A673 (cell line): ENCODE results near the gene FXR2. TPM values are rescaled to one million over a fixed set of nuclear protein-coding genes. Genes with fewer than 3 reads are reported as not detected.

Experiments
- BruUV-seq: library from RNA; stranded (reverse); fragments of 400-500 nt; replicated peaks from 2 replicates; lab custom pipeline; 2021; lab: Mats Ljungman, UMichigan
- CTCF ChIA-PET: fragments of 300-600 bp; sonication (Branson Sonifier 250); formaldehyde crosslinking; loops from one replicate; lab custom pipeline; 2022; ENCODE audit warnings: antibody characterized with exemption; lab: Charles Lee
- POLR2A ChIA-PET: fragments of 300-600 bp; sonication (Branson Sonifier 250); formaldehyde crosslinking; loops from one replicate; lab custom pipeline; 2022; ENCODE audit warnings: antibody characterized with exemption; ENCODE audit not compliant: low non-redundant PET; lab: Charles Lee
- DNase-seq: peaks from one replicate; pipeline ENCODE4 v3.0.0-alpha.2; 2015; ENCODE audit warnings: low spot score
- H3K27ac ChIP-seq: fragments of 200-600 bp; sonication (generic); 2 replicates; pipeline ENCODE4 v1.5.1; 2016; ENCODE audit warnings: mixed run types, low read depth, mild to moderate bottlenecking, mixed read lengths, antibody characterized with exemption, low read length; ENCODE audit not compliant: poor library complexity, severe bottlenecking
- H3K27me3 ChIP-seq: fragments of 200-600 bp; sonication (generic); replicated peaks from 2 replicates; pipeline ENCODE4 v1.6.1; 2017; ENCODE audit warnings: mixed run types, low read depth, mild to moderate bottlenecking, mixed read lengths, antibody characterized with exemption, low read length; ENCODE audit not compliant: insufficient read depth, poor library complexity
- H3K36me3 ChIP-seq: fragments of 200-600 bp; sonication (generic); 2 replicates; pipeline ENCODE4 v1.6.1; 2016; ENCODE audit warnings: mixed run types, mild to moderate bottlenecking, mixed read lengths, antibody characterized with exemption, low read length; ENCODE audit not compliant: insufficient read depth, poor library complexity, severe bottlenecking
- H3K4me1 ChIP-seq: fragments of 200-600 bp; sonication (generic); 2 replicates; pipeline ENCODE4 v1.6.1; 2017; ENCODE audit warnings: mixed run types, mild to moderate bottlenecking, mixed read lengths, antibody characterized with exemption, low read length; ENCODE audit not compliant: insufficient read depth, poor library complexity, severe bottlenecking
- H3K4me3 ChIP-seq: fragments of 200-600 bp; sonication (generic); 2 replicates; pipeline ENCODE4 v1.5.1; 2016; ENCODE audit warnings: low read depth, mixed run types, mild to moderate bottlenecking, mixed read lengths, low read length; ENCODE audit not compliant: poor library complexity, severe bottlenecking
- H3K9me3 ChIP-seq: fragments of 200-600 bp; sonication (generic); 2 replicates; pipeline ENCODE4 v1.6.1; 2016; ENCODE audit warnings: mixed run types, low read depth, mild to moderate bottlenecking, mixed read lengths, antibody characterized with exemption, low read length; ENCODE audit not compliant: poor library complexity, severe bottlenecking
- CTCF ChIP-seq: fragments of 300-800, 200-600 bp; sonication (generic); conservative IDR thresholded peaks from 2 replicates; pipeline ENCODE4 v1.5.1; 2017; ENCODE audit warnings: low read depth, mild to moderate bottlenecking, antibody characterized with exemption, low read length, moderate library complexity, mixed read lengths
- EZH2 ChIP-seq: fragments of 200-600 bp; sonication (generic); IDR thresholded peaks from 2 replicates; pipeline ENCODE4 v1.6.1; 2017; ENCODE audit warnings: borderline replicate concordance, low read depth, mild to moderate bottlenecking, mixed read lengths, antibody characterized with exemption, low read length; ENCODE audit not compliant: poor library complexity, severe bottlenecking
- intact Hi-C: fragments of 100-400 bp; cut with micrococcal nuclease; formaldehyde crosslinking; loops from one replicate; pipeline ENCODE4 v1.10.0; 2022; ENCODE audit not compliant: unreplicated experiment
- total RNA-seq: library from RNA; stranded (reverse); gene quantifications from 2 replicates; pipeline ENCODE4 v1.2.3, GENCODE V29; 2021

FXR2 gene
- total RNA-seq, 1 experiment from 2014 or later = 101 TPM

GRCh38 chr17:7583253-7584109 lies 31.2 kb downstream of the FXR2 start, which contains the start of gene MPDU1:
TSS of gene MPDU1 (plus strand) at chr17:7583852. CDS start at chr17:7583863, 11 bp downstream.
- TF ChIP-seq CTCF = no peak
- no peak for TF ChIP-seq EZH2
- DNase-seq = peak; percentile 99
- peaks cover 50% of the 10 kb centered on the region for H3K4me1 ChIP-seq
- peaks cover 43% of the 10 kb centered on the region for H3K36me3 ChIP-seq
- BruUV-seq = TSS peak; percentile 76
- H3K4me3 ChIP-seq = peak within 1 kb of the TSS; percentile 60
- H3K27me3 ChIP-seq = no peaks in the 10 kb centered on the region
- intact Hi-C loops = loop anchor here (5.0 kb wide), 2 partner anchors 104 to 304 kb away; partner anchors contain the start of genes CHD3, TP53 and WRAP53
- no peaks in the 10 kb centered on the region for H3K9me3 ChIP-seq
- CTCF ChIA-PET = interaction anchor here (0.6 to 1.0 kb wide), 2 partner anchors 67 to 104 kb away, joined by 5 to 6 read pairs; partner anchors contain the start of genes TP53 and WRAP53
- H3K27ac ChIP-seq = peak within 1 kb of the TSS; percentile 99
- POLR2A ChIA-PET = interaction anchor here (0.5 to 1.2 kb wide), 5 partner anchors 34 to 892 kb away, joined by 4 to 12 read pairs (median 4); partner anchors contain the start of genes TP53 and WRAP53

GRCh38 chr17:7582396-7583252 lies 32.1 kb downstream of the FXR2 start:
- peaks cover 43% of the 10 kb centered on the region for H3K36me3 ChIP-seq
- no peak for DNase-seq
- POLR2A ChIA-PET = interaction anchor here (0.6 kb wide), 1 partner anchor 325 kb away, joined by 6 read pairs; no protein-coding TSS in a partner anchor
- intact Hi-C loops = loop anchor here (5.0 kb wide), 2 partner anchors 105 to 305 kb away; partner anchors contain the start of genes CHD3, TP53 and WRAP53
- BruUV-seq = no TSS peak
- peak overlapping the region; percentile 99 for H3K27ac ChIP-seq
- H3K9me3 ChIP-seq = no peaks in the 10 kb centered on the region
- no peak for TF ChIP-seq CTCF
- no peak for TF ChIP-seq EZH2
- H3K4me3 ChIP-seq = no peak overlapping the region
- CTCF ChIA-PET = interaction anchor here (0.6 to 1.0 kb wide), 2 partner anchors 67 to 105 kb away, joined by 5 to 6 read pairs; partner anchors contain the start of genes TP53 and WRAP53
- peaks cover 50% of the 10 kb centered on the region for H3K4me1 ChIP-seq
- H3K27me3 ChIP-seq = no peaks in the 10 kb centered on the region
